Measurements from ENCODE around the gene CYRIA. TPM values are rescaled to one million over a fixed set of nuclear protein-coding genes. Genes with fewer than 3 reads are reported as not detected.

Gene CYRIA
- total RNA-seq, 3 donors from 2014 or later = 12.5 to 18.7 (median 17.7) TPM

GRCh38 chr2:16630463-16630862 lies 35.2 kb downstream of the CYRIA start:
- Histone ChIP-seq H3K36me3 (no peaks in the 10 kb centered on the region), H3K4me3 (no peak overlapping the region), H3K27ac (peak overlapping the region in 1 of 2 donors; percentile 26), H3K27me3 (no peaks in the 10 kb centered on the region), H3K9me3 (no peaks in the 10 kb centered on the region), H3K4me1 (peaks cover 3 to 6% of the 10 kb centered on the region in 2 donors)
- no peak for DNase-seq (ENCODE audit: low spot score in 2 of 2)
- intact Hi-C loops (cut with DNase I; ENCODE audit: low total_unique reads) = no loop called here
- TF ChIP-seq CTCF (IDR thresholded peaks at IDR 0.05) = no peak
- TF ChIP-seq POLR2A (IDR thresholded peaks at IDR 0.05) = no peak
- no peak for TF ChIP-seq POLR2AphosphoS5 (IDR thresholded peaks at IDR 0.05)

GRCh38 chr2:16629770-16630169 lies 35.9 kb downstream of the CYRIA start:
- peak overlapping the region in 1 of 2 donors; percentile 69 for H3K27ac ChIP-seq

GRCh38 chr2:16629044-16629443 lies 36.6 kb downstream of the CYRIA start:
- no peaks in the 10 kb centered on the region for H3K36me3 ChIP-seq
- DNase-seq (ENCODE audit: low spot score in 2 of 2) = no peak
- H3K4me1 ChIP-seq = peaks cover 3 to 6% of the 10 kb centered on the region in 2 donors
- H3K27ac ChIP-seq = peak overlapping the region; percentile 49 to 69
- H3K9me3 ChIP-seq = no peaks in the 10 kb centered on the region
- no peak overlapping the region for H3K4me3 ChIP-seq
- intact Hi-C loops (cut with DNase I; ENCODE audit: low total_unique reads) = no loop called here
- H3K27me3 ChIP-seq = no peaks in the 10 kb centered on the region
- TF ChIP-seq CTCF (IDR thresholded peaks at IDR 0.05) (no peak), POLR2AphosphoS5 (IDR thresholded peaks at IDR 0.05) (no peak), POLR2A (IDR thresholded peaks at IDR 0.05) (no peak)

More at GRCh38 chr2:16629770-16630169, 35.9 kb downstream of the CYRIA start:
- Histone ChIP-seq H3K27me3 (no peaks in the 10 kb centered on the region), H3K9me3 (no peaks in the 10 kb centered on the region), H3K4me3 (no peak overlapping the region), H3K36me3 (no peaks in the 10 kb centered on the region), H3K4me1 (peaks cover 3 to 6% of the 10 kb centered on the region in 2 donors)
- no peak for DNase-seq (ENCODE audit: low spot score in 2 of 2)
- no peak for TF ChIP-seq CTCF (IDR thresholded peaks at IDR 0.05)
- TF ChIP-seq POLR2AphosphoS5 (IDR thresholded peaks at IDR 0.05) = no peak
- no peak for TF ChIP-seq POLR2A (IDR thresholded peaks at IDR 0.05)
- intact Hi-C loops (cut with DNase I; ENCODE audit: low total_unique reads) = no loop called here

GRCh38 chr2:16628314-16628713 lies 37.3 kb downstream of the CYRIA start:
- no peak for DNase-seq (ENCODE audit: low spot score in 2 of 2)
- peak overlapping the region; percentile 49 to 69 for H3K27ac ChIP-seq
- H3K4me1 ChIP-seq = peaks cover 3 to 6% of the 10 kb centered on the region in 2 donors
- H3K36me3 ChIP-seq = no peaks in the 10 kb centered on the region
- no peak overlapping the region for H3K4me3 ChIP-seq
- intact Hi-C loops (cut with DNase I; ENCODE audit: low total_unique reads) = no loop called here
- no peaks in the 10 kb centered on the region for H3K9me3 ChIP-seq
- TF ChIP-seq CTCF (IDR thresholded peaks at IDR 0.05) = no peak
- no peak for TF ChIP-seq POLR2AphosphoS5 (IDR thresholded peaks at IDR 0.05)
- TF ChIP-seq POLR2A (IDR thresholded peaks at IDR 0.05) = no peak
- no peaks in the 10 kb centered on the region for H3K27me3 ChIP-seq

GRCh38 chr2:16626997-16627605 lies 38.5 kb downstream of the CYRIA start:
- no peaks in the 10 kb centered on the region for H3K27me3 ChIP-seq
- intact Hi-C loops (cut with DNase I; ENCODE audit: low total_unique reads) = no loop called here
- H3K36me3 ChIP-seq = no peaks in the 10 kb centered on the region
- no peak for DNase-seq (ENCODE audit: low spot score in 2 of 2)
- no peaks in the 10 kb centered on the region for H3K9me3 ChIP-seq
- H3K27ac ChIP-seq = peak overlapping the region; percentile 65 to 76
- TF ChIP-seq POLR2AphosphoS5 (IDR thresholded peaks at IDR 0.05) (no peak), CTCF (IDR thresholded peaks at IDR 0.05) (no peak), POLR2A (IDR thresholded peaks at IDR 0.05) (no peak)
- H3K4me1 ChIP-seq = peaks cover 3 to 6% of the 10 kb centered on the region in 2 donors
- H3K4me3 ChIP-seq = no peak overlapping the region

All from breast epithelium (tissue), 4 donors.